CD4-positive, alpha-beta T cell treated with Interleukin-6 at 100 ng/mL for 8 hours (primary cell): ENCODE data around the gene P2RY14.

Experiments
- DNase-seq: peaks from one replicate; pipeline ENCODE4 v3.0.0-alpha.2; 2020; ENCODE audit warnings: mixed read lengths, low spot score

Gene P2RY14

GRCh38 chr3:151213881-151214280 lies 64.5 kb downstream of the P2RY14 start:
- no peak for DNase-seq

GRCh38 chr3:151213151-151213550 lies 65.2 kb downstream of the P2RY14 start:
- no peak for DNase-seq

- peak; percentile 21 for DNase-seq
These were observed 67.5 kb downstream of the P2RY14 start for GRCh38 chr3:151210676-151211381.

GRCh38 chr3:151209654-151210053 lies 68.7 kb downstream of the P2RY14 start:
- DNase-seq = peak; percentile 25

- no peak for DNase-seq
These were observed 72.1 kb downstream of the P2RY14 start for GRCh38 chr3:151206201-151206600.

- DNase-seq = no peak
These were observed 72.9 kb downstream of the P2RY14 start for GRCh38 chr3:151205482-151205881.

GRCh38 chr3:151204530-151205402 lies 73.6 kb downstream of the P2RY14 start:
- peak; percentile 49 for DNase-seq

GRCh38 chr3:151203051-151203420 lies 75.3 kb downstream of the P2RY14 start, which contains the start of gene GPR171:
GPR171 (minus strand) TSS chr3:151203216; CDS start chr3:151199386, 3,830 bp downstream.
- DNase-seq = peak; percentile 83

GRCh38 chr3:151201051-151201730 lies 77.2 kb downstream of the P2RY14 start:
- peak; percentile 35 for DNase-seq

GRCh38 chr3:151200586-151200985 lies 77.8 kb downstream of the P2RY14 start:
- no peak for DNase-seq

GRCh38 chr3:151199554-151200438 lies 78.5 kb downstream of the P2RY14 start:
- peak; percentile 6 for DNase-seq

- no peak for DNase-seq
These were observed 79.5 kb downstream of the P2RY14 start for GRCh38 chr3:151198849-151199248.

GRCh38 chr3:151197981-151198767 lies 80.2 kb downstream of the P2RY14 start:
- DNase-seq = no peak

- no peak for DNase-seq
These were observed 81.1 kb downstream of the P2RY14 start for GRCh38 chr3:151197228-151197627.

- no peak for DNase-seq
These were observed 81.9 kb downstream of the P2RY14 start for GRCh38 chr3:151196434-151196833.

GRCh38 chr3:151195826-151196225 lies 82.5 kb downstream of the P2RY14 start:
- DNase-seq = no peak

- DNase-seq = no peak
These were observed 85.8 kb downstream of the P2RY14 start for GRCh38 chr3:151192545-151192944.

- DNase-seq = no peak
These were observed 87.2 kb downstream of the P2RY14 start for GRCh38 chr3:151191095-151191494.

GRCh38 chr3:151183265-151183671 lies 95.1 kb downstream of the P2RY14 start:
- peak; percentile 34 for DNase-seq

GRCh38 chr3:151182349-151183079 lies 95.8 kb downstream of the P2RY14 start:
- DNase-seq = no peak
